C4-2B (cell line): ENCODE measurements around the gene CHURC1.

Experiments used
- H3K27ac ChIP-seq: fragments of 450-650 bp; 2 replicates; pipeline ENCODE4 v1.5.1; 2017
- CTCF ChIP-seq: fragments of 450-650 bp; conservative IDR thresholded peaks from 2 replicates; pipeline ENCODE4 v1.5.1; 2017; ENCODE audit warnings: mild to moderate bottlenecking
- ZFX ChIP-seq: fragments of 450-650 bp; IDR thresholded peaks from 2 replicates; pipeline ENCODE4 v1.6.1; 2017

The CHURC1 gene

GRCh38 chr14:64968651-64969050, 54.4 kb downstream of the CHURC1 start:
- H3K27ac ChIP-seq, result no peak overlapping the region
- TF ChIP-seq ZFX, result no peak
- TF ChIP-seq CTCF, result no peak

- TF ChIP-seq CTCF, result no peak
- no peak for TF ChIP-seq ZFX
Observed at GRCh38 chr14:64970041-64970440, 55.8 kb downstream of the CHURC1 start.

GRCh38 chr14:64970776-64971477, 56.7 kb downstream of the CHURC1 start:
- H3K27ac ChIP-seq, result no peak overlapping the region

More at GRCh38 chr14:64970041-64970440, 55.8 kb downstream of the CHURC1 start:
- no peak overlapping the region for H3K27ac ChIP-seq

GRCh38 chr14:64971491-64971942, 57.3 kb downstream of the CHURC1 start:
- H3K27ac ChIP-seq, result peak overlapping the region; percentile 62
- TF ChIP-seq ZFX, result no peak
- no peak for TF ChIP-seq CTCF

More at GRCh38 chr14:64970776-64971477, 56.7 kb downstream of the CHURC1 start:
- no peak for TF ChIP-seq ZFX
- TF ChIP-seq CTCF, result no peak

- TF ChIP-seq CTCF (no peak; the same call in 1 of the 2 replicates), ZFX (no peak)
- peak within 1 kb of the TSS; percentile 62 for H3K27ac ChIP-seq
Observed at GRCh38 chr14:64971943-64972791, 57.9 kb downstream of the CHURC1 start, which contains the start of gene RAB15. Gene RAB15 (minus strand): TSS chr14:64972336. CDS start chr14:64972076, 260 bp downstream.

- no peak for TF ChIP-seq ZFX
- TF ChIP-seq CTCF, result no peak
- H3K27ac ChIP-seq, result no peak overlapping the region
Observed at GRCh38 chr14:64973026-64973442, 58.8 kb downstream of the CHURC1 start.

- no peak overlapping the region for H3K27ac ChIP-seq
- no peak for TF ChIP-seq CTCF
- no peak for TF ChIP-seq ZFX
Observed at GRCh38 chr14:64973826-64974225, 59.6 kb downstream of the CHURC1 start.
